ENCODE results near the gene SLC16A13. TPM values are rescaled to one million over a fixed set of nuclear protein-coding genes. Genes with fewer than 3 reads are reported as not detected.

Gene SLC16A13
- total and polyA plus RNA-seq, 7 donors, result 0.17 to 1.5 (median 0.57) TPM

- ATAC-seq (no peak), DNase-seq (no peak)
- no peaks in the 10 kb centered on the region for H3K36me3 ChIP-seq (ENCODE audit: insufficient read depth in 1 of 2, low read depth in 1 of 2)
- WGBS, 3 donors, result 63 to 73% (median 70%) methylated on average over 14 of the region's 14 CpGs
- intact Hi-C loops (cut with DNase I), result loop anchor here in 1 of 2 donors (5.0 kb wide), 1 partner anchor 47 kb away; no protein-coding TSS in a partner anchor
- no peaks in the 10 kb centered on the region for H3K9me3 ChIP-seq
- TF ChIP-seq, protein P1, sequence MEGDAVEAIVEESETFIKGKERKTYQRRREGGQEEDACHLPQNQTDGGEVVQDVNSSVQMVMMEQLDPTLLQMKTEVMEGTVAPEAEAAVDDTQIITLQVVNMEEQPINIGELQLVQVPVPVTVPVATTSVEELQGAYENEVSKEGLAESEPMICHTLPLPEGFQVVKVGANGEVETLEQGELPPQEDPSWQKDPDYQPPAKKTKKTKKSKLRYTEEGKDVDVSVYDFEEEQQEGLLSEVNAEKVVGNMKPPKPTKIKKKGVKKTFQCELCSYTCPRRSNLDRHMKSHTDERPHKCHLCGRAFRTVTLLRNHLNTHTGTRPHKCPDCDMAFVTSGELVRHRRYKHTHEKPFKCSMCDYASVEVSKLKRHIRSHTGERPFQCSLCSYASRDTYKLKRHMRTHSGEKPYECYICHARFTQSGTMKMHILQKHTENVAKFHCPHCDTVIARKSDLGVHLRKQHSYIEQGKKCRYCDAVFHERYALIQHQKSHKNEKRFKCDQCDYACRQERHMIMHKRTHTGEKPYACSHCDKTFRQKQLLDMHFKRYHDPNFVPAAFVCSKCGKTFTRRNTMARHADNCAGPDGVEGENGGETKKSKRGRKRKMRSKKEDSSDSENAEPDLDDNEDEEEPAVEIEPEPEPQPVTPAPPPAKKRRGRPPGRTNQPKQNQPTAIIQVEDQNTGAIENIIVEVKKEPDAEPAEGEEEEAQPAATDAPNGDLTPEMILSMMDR (IDR thresholded peaks at IDR 0.05), result no peak
- no peak overlapping the region for H3K4me3 ChIP-seq
- H3K27me3 ChIP-seq (ENCODE audit: insufficient read depth in 3 of 3, low read length in 2 of 3), result no peaks in the 10 kb centered on the region
- H3K4me1 ChIP-seq, result no peaks in the 10 kb centered on the region
- no peak overlapping the region for H3K27ac ChIP-seq
Observed at GRCh38 chr17:7074931-7075330, 39.1 kb downstream of the SLC16A13 start.

GRCh38 chr17:7077911-7078546 lies 42.2 kb downstream of the SLC16A13 start:
- intact Hi-C loops (cut with DNase I), result loop anchor here in 1 of 2 donors (5.0 kb wide), 1 partner anchor 44 kb away; no protein-coding TSS in a partner anchor
- TF ChIP-seq, protein P1 (IDR thresholded peaks at IDR 0.05), result no peak
- peaks cover 0 to 8% (median 3%) of the 10 kb centered on the region in 3 donors for H3K27me3 ChIP-seq (ENCODE audit: insufficient read depth in 3 of 3, low read length in 2 of 3)
- no peak overlapping the region for H3K4me3 ChIP-seq
- H3K9me3 ChIP-seq, result no peaks in the 10 kb centered on the region
- no peak overlapping the region for H3K27ac ChIP-seq
- no peaks in the 10 kb centered on the region for H3K36me3 ChIP-seq (ENCODE audit: insufficient read depth in 1 of 2, low read depth in 1 of 2)
- DNase-seq (no peak), ATAC-seq (no peak)
- no peaks in the 10 kb centered on the region for H3K4me1 ChIP-seq
- WGBS, 3 donors, result 88 to 92% (median 90%) methylated on average over 7 of the region's 7 CpGs

DNA sequence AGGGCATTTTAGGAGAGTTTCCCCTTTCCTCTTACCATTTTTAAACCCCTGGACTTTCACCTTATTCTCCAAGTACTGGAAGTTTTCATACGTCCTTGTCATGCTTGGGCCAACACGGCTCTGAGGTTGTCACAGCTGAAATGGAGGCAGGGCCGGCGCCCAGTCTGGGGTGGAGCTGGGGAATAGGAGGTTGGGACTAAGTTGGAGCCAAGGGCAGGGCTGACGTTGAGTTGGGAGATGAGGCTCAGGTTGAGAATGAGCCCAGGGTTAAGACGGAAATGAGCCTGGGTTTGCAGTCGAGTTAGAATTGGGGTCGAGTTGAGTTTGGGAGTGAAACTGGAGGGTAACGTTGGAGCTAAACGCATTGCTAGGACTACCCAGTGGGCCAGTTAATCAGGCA lies 42.9 kb downstream of the SLC16A13 start:
- TF ChIP-seq, protein P1 (IDR thresholded peaks at IDR 0.05), result no peak
- peak overlapping the region; percentile 18 for H3K4me3 ChIP-seq
- no peaks in the 10 kb centered on the region for H3K9me3 ChIP-seq
- WGBS, 3 donors, result 86 to 93% (median 90%) methylated on average over 10 of the region's 10 CpGs
- ATAC-seq (no peak), DNase-seq (no peak)
- H3K27ac ChIP-seq, result no peak overlapping the region
- H3K4me1 ChIP-seq, result no peaks in the 10 kb centered on the region
- H3K27me3 ChIP-seq (ENCODE audit: insufficient read depth in 3 of 3, low read length in 2 of 3), result peaks cover 0 to 8% (median 3%) of the 10 kb centered on the region in 3 donors
- intact Hi-C loops (cut with DNase I), result loop anchor here in 1 of 2 donors (5.0 kb wide), 1 partner anchor 44 kb away; no protein-coding TSS in a partner anchor
- no peaks in the 10 kb centered on the region for H3K36me3 ChIP-seq (ENCODE audit: insufficient read depth in 1 of 2, low read depth in 1 of 2)

GRCh38 chr17:7079581-7080455 lies 44.0 kb downstream of the SLC16A13 start, which contains the start of gene CLEC10A:
Gene CLEC10A, minus strand, starts transcription at chr17:7080251. Its CDS starts 1,439 bp downstream, at chr17:7078812.
- WGBS, 3 donors, result 54 to 64% (median 56%) methylated on average over 15 of the region's 15 CpGs
- TF ChIP-seq, protein P1 (IDR thresholded peaks at IDR 0.05), result no peak
- intact Hi-C loops (cut with DNase I), result loop anchor here in 1 of 2 donors (5.0 kb wide), 1 partner anchor 42 kb away; no protein-coding TSS in a partner anchor
- H3K27ac ChIP-seq, result peak within 1 kb of the TSS; percentile 41
- H3K27me3 ChIP-seq (ENCODE audit: insufficient read depth in 3 of 3, low read length in 2 of 3), result peaks cover 0 to 8% (median 3%) of the 10 kb centered on the region in 3 donors
- H3K4me3 ChIP-seq, result peak within 1 kb of the TSS; percentile 18
- DNase-seq, result peak in 1 of 2 donors; percentile 78
- ATAC-seq, result peak; percentile 11 to 75 (median 26)
- H3K36me3 ChIP-seq (ENCODE audit: insufficient read depth in 1 of 2, low read depth in 1 of 2), result no peaks in the 10 kb centered on the region
- no peaks in the 10 kb centered on the region for H3K9me3 ChIP-seq
- no peaks in the 10 kb centered on the region for H3K4me1 ChIP-seq

Measured in psoas muscle (tissue), 8 donors.